ENCODE data around the gene ADAMTSL2. TPM values are rescaled to one million over a fixed set of nuclear protein-coding genes. Genes with fewer than 3 reads are reported as not detected.

ADAMTSL2 gene
- polyA plus RNA-seq, 4 donors: 1.5 to 2.9 (median 1.8) TPM

- DNase-seq (ENCODE audit: low read depth in 4 of 4, low spot score in 3 of 4): no peak
These were observed 37.5 kb downstream of the ADAMTSL2 start for GRCh38 chr9:133571896-133572595.

- DNase-seq (ENCODE audit: low read depth in 4 of 4, low spot score in 3 of 4): no peak
These were observed 38.4 kb downstream of the ADAMTSL2 start for GRCh38 chr9:133572821-133573361.

GRCh38 chr9:133573791-133574515, 39.4 kb downstream of the ADAMTSL2 start:
- DNase-seq (ENCODE audit: low read depth in 4 of 4, low spot score in 3 of 4): no peak

GRCh38 chr9:133574771-133575170, 40.3 kb downstream of the ADAMTSL2 start:
- no peak for DNase-seq (ENCODE audit: low read depth in 4 of 4, low spot score in 3 of 4)

GRCh38 chr9:133575186-133576030, 40.9 kb downstream of the ADAMTSL2 start:
- DNase-seq (ENCODE audit: low read depth in 4 of 4, low spot score in 3 of 4): no peak

GRCh38 chr9:133576031-133576874, 41.7 kb downstream of the ADAMTSL2 start:
- no peak for DNase-seq (ENCODE audit: low read depth in 4 of 4, low spot score in 3 of 4)

GRCh38 chr9:133576875-133577736, 42.6 kb downstream of the ADAMTSL2 start:
- DNase-seq (ENCODE audit: low read depth in 4 of 4, low spot score in 3 of 4): no peak

GRCh38 chr9:133577737-133578112, 43.2 kb downstream of the ADAMTSL2 start:
- DNase-seq (ENCODE audit: low read depth in 4 of 4, low spot score in 3 of 4): no peak

GRCh38 chr9:133578524-133579441, 44.3 kb downstream of the ADAMTSL2 start:
- DNase-seq (ENCODE audit: low read depth in 4 of 4, low spot score in 3 of 4): no peak

GRCh38 chr9:133579601-133580418, 45.3 kb downstream of the ADAMTSL2 start:
- DNase-seq (ENCODE audit: low read depth in 4 of 4, low spot score in 3 of 4): no peak

GRCh38 chr9:133580419-133580738, 45.9 kb downstream of the ADAMTSL2 start:
- DNase-seq (ENCODE audit: low read depth in 4 of 4, low spot score in 3 of 4): no peak

- DNase-seq (ENCODE audit: low read depth in 4 of 4, low spot score in 3 of 4): no peak
These were observed 46.5 kb downstream of the ADAMTSL2 start for GRCh38 chr9:133581011-133581410.

GRCh38 chr9:133581513-133582343, 47.2 kb downstream of the ADAMTSL2 start:
- no peak for DNase-seq (ENCODE audit: low read depth in 4 of 4, low spot score in 3 of 4)

GRCh38 chr9:133582501-133583045, 48.1 kb downstream of the ADAMTSL2 start:
- no peak for DNase-seq (ENCODE audit: low read depth in 4 of 4, low spot score in 3 of 4)

- no peak for DNase-seq (ENCODE audit: low read depth in 4 of 4, low spot score in 3 of 4)
These were observed 48.6 kb downstream of the ADAMTSL2 start for GRCh38 chr9:133583111-133583510.

- no peak for DNase-seq (ENCODE audit: low read depth in 4 of 4, low spot score in 3 of 4)
These were observed 49.1 kb downstream of the ADAMTSL2 start for GRCh38 chr9:133583586-133583985.
